GM19328 (cell line): Measurements from ENCODE around the gene ADIPOQ.
"Not testable (repeated sequence)": the region's sequence is repeated elsewhere in the genome, so short reads cannot be mapped to it uniquely, and the experiment has no call there.

ENCODE experiments used
- ATAC-seq: cut with Tn5 transposase; IDR thresholded peaks from one replicate; pipeline ENCODE4 v1.9.1; 2021; ENCODE audit warnings: mild to moderate bottlenecking, moderate library complexity; ENCODE audit not compliant: unreplicated experiment

ADIPOQ gene

GRCh38 chr3:186826410-186826975 is 16.0 kb upstream of the ADIPOQ start:
- ATAC-seq, result no peak

- peak; percentile 86 for ATAC-seq
These were observed 15.3 kb upstream of the ADIPOQ start for GRCh38 chr3:186826976-186827857.

DNA sequence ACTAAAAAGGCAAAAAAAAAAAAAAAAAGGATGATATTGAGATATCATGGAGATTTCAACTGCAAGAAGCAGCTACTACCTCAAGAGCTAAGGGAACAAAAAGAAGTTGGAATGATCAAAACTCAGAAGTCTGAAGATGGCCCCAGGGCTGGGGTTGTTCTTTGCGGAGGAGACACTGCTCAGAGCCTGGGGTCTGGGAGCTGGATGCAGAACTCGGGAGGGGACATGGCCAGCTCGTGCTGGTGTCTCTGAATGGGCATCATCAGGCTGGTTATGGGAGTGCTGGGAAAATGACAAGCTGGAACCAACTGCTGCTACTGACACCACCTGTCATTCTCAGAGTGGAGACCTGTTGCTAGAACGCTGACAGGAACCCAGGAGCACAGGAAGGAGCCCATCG is 14.2 kb upstream of the ADIPOQ start:
- no peak for ATAC-seq

- ATAC-seq, result no peak
These were observed 10.7 kb upstream of the ADIPOQ start for GRCh38 chr3:186831798-186832197.

DNA sequence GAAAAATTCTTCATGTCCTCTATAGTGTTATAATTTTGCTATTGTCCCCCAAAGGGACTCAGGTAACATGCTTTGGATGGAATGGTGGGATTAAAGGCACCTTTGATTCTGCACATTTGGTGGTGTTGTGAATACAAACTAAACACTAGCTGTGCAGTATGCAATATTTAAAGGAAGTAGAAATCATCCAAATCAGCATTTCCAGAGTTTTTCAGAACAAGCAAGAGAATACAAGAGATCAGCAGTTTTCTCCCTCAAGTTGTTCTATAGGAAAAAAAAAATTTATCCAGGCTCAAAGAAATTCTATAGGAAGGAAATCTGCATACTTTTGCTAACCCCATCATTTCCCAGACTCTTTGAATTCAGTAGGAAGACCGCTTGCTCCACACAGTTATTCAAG is 10.2 kb upstream of the ADIPOQ start:
- no peak for ATAC-seq

GRCh38 chr3:186839874-186840641 is 2.5 kb upstream of the ADIPOQ start:
- ATAC-seq, result no peak

DNA sequence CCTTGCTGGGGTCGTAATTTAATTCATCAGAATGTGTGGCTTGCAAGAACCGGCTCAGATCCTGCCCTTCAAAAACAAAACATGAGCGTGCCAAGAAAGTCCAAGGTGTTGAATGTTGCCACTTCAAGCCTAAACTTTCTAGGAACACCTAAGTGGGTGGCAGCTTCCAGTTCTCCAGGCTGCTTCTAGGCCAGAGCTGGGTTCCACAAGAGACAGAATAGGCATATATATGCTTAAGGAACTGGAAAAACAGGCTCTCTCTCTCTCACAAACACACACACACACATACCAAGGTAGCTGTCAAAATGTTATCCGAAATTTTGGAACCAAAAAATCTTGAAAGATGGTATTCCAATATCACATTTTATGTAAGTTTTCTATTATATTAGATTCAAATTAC is 890 bp upstream of the ADIPOQ start:
- ATAC-seq, result no peak

GRCh38 chr3:186843039-186843432 is 526 bp downstream of the ADIPOQ start:
- ATAC-seq, result no peak

DNA sequence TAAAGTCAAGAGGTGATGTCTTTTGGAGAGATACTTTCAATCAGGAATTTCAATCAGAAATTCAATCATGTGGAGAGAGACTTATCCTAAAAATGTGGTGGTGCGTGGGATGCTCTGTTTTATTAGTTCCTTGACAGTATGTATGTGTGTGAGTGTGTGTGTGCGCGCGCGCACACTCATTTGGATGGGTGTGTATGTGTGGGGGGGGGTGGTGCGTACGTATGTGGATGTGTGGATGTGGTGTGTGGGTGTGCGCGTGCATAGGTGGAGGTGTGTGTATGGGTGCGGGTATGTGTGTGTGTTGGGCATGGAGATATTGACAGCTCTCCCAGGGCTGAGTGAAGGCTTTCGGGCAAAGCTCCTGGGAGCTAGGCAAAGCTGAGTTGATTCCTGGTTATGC is 2.4 kb downstream of the ADIPOQ start:
- no peak for ATAC-seq

DNA sequence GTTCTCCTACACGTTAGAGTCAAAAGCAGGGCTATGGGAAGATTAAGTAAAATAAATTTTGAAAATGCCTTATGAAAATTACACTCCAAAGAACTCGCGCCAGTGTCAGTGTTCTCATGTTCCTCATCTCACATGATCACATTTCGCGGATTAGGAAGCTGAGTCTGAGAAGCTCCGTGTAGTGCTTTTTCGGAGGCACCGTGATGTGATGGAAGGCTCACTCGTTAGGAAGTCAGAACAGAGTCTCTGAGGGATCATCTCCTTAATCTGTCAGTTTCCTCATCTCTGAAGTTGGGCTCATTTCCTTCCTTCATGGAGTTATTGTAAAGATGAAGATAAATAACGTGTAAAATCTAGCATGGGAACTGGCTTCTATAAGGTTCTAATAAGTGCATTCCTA is 3.2 kb downstream of the ADIPOQ start:
- ATAC-seq, result no peak

DNA sequence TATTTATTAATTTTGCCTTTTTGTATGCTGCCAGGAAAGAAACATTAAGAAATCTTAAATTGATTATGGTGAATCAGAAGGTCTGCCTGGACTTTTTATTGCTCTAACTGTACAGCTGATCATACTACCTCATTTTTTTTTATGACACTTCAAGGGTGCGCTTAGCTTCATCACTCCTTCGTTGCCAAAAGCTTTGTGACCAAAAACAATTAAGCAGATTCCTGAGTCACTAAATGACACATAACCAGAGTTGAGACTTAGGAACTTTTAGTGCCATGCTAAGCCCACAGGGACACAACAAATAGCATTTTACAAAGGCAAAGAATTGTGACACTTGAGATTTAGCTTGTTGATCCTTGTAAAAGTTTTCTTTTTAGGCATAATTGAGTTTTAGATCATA is 4.9 kb downstream of the ADIPOQ start:
- ATAC-seq, result no peak

- no peak for ATAC-seq
These were observed 7.0 kb downstream of the ADIPOQ start for GRCh38 chr3:186849374-186849975.

DNA sequence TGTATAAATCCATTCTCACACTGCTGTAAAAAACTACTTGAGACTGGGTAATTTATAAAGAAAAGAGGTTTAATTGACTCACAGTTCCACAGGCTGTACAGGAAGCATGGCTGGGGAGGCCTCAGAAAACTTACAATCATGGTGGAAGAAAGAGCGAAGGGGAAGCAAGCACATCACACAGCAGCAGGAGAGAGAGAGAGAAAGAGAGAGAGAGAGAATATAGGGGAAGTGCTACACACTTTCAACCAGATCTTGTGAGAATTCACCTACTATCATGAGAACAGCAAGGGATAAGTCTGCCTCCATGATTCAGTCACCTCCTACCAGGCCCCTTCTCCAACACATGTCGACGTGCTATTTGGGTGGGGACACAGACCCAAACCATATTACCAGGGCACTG is 9.3 kb downstream of the ADIPOQ start:
- not testable (repeated sequence) for ATAC-seq

- ATAC-seq, result no peak
These were observed 10.5 kb downstream of the ADIPOQ start for GRCh38 chr3:186852994-186853393.

DNA sequence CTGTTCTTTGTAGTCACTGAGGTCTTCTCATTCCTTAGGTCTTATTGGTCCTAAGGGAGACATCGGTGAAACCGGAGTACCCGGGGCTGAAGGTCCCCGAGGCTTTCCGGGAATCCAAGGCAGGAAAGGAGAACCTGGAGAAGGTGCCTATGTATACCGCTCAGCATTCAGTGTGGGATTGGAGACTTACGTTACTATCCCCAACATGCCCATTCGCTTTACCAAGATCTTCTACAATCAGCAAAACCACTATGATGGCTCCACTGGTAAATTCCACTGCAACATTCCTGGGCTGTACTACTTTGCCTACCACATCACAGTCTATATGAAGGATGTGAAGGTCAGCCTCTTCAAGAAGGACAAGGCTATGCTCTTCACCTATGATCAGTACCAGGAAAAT is 11.6 kb downstream of the ADIPOQ start:
- ATAC-seq, result no peak

DNA sequence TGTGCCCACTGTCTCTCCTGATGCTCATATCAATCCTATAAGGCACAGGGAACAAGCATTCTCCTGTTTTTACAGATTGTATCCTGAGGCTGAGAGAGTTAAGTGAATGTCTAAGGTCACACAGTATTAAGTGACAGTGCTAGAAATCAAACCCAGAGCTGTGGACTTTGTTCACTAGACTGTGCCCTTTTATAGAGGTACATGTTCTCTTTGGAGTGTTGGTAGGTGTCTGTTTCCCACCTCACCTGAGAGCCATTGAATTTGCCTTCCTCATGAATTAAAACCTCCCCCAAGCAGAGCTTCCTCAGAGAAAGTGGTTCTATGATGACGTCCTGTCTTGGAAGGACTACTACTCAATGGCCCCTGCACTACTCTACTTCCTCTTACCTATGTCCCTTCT is 12.4 kb downstream of the ADIPOQ start:
- ATAC-seq, result no peak

GRCh38 chr3:186857743-186858142 is 15.2 kb downstream of the ADIPOQ start:
- no peak for ATAC-seq

DNA sequence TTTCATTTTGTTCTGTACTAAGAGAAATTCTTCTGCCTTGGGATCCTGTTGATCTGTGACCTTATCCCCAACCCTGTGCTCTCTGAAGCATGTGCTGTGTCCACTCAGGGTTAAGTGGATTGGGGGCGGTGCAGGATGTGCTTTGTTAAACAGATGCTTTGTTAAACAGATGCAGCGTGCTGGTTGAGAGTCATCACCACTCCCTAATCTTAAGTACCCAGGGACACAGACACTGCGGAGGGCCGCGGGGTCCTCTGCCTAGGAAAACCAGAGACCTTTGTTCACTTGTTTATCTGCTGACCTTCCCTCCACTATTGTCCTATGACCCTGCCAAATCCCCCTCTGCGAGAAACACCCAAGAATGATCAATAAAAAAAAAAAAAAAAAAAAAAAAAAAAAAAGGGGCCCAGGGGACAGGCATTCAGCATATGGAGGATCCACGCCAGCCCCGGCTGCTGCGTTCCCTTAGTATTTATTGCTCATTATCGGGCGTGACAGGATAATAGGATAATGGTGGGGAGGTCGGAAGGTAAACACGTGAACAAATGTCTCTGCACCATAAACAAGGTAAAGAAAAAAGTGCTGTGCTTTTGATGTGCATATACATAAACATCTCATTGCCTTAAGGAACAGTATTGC is 22.8 kb downstream of the ADIPOQ start:
- not testable (repeated sequence) for ATAC-seq

GRCh38 chr3:186866095-186866494 is 23.6 kb downstream of the ADIPOQ start:
- ATAC-seq, result not testable (repeated sequence)

DNA sequence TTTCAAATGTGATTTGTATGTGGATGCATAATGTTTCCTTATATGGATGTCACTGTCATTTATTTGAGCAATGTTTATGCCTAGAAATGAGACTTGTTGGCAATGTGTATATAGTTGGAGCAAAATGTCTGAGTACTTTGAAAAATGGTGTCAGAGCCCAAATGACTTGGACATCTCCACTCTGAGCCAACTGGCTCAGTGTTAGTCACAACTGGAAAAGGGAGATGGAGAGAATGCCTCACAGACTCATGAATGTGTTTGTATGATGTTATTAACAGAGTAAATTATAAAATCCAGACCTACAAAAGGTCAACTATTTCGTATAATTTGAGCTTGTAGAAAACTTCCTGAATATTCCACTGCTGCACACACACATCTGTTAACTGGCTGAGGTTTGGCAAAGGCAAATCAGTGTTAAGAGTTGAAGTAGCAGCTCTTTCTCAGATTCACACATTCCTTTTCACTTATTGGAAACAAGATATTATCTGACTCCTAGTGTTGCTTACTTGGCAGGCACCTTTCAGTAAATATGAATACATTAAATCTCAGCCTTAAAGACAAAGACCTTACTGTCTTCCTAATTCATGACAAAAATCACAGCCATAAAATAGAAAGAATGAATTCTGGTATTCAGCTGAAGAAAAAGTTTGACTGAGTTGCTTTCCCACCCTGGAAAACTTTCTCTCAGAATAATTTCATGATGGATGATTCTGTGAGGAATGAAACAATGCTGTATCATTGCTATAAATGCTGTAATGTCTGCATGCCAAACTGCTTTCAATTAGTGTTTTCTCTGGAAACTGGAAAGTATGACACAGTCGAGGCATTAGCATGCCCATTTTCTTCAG is 27.0 kb downstream of the ADIPOQ start:
- no peak for ATAC-seq
